Measurements from ENCODE around the gene URI1.

DNA sequence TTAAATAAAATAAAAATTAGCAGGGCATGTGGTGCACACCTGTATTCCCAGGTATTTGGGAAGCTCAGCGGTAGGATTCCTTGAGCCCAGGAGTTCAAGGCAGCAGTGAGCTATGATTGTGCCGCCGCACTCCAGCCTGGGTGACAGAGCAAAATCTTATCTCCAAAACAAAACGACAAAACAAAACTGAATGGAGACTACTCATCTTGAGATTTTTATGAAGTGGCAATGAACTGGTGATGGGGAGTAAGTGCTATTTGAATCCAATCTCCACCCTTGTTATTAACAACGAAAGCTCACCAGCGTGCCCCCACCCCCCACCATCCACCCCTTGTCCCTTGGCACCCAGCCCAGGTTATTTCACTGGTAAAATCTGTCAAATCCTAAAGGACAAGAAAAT, 45.2 kb upstream of the URI1 start:
- TF ChIP-seq CTCF (IDR thresholded peaks at IDR 0.05) (no peak), POLR2A (IDR thresholded peaks at IDR 0.05) (no peak)

Measured in body of pancreas (tissue), 4 donors.